ENCODE results near the gene MTSS2. TPM values are rescaled to one million over a fixed set of nuclear protein-coding genes. Genes with fewer than 3 reads are reported as not detected.

Gene MTSS2
- total RNA-seq, 5 donors from 2014 or later (not counting 1 experiment from before 2014, with no cell fraction given) = 2.2 to 7.1 (median 5.1) TPM

GRCh38 chr16:70663524-70664324 lies 22.1 kb downstream of the MTSS2 start:
- no peaks in the 10 kb centered on the region for H3K4me1 Mint-ChIP-seq
- ChIA-PET POLR2A (no interaction called here), CTCF (no interaction called here)
- H3K27ac Mint-ChIP-seq = no peak overlapping the region
- H3K9me3 ChIP-seq = no peaks in the 10 kb centered on the region
- DNase-seq (no peak), ATAC-seq (replicated peaks in 1 of 4) (no peak)
- H3K36me3 ChIP-seq (ENCODE audit: control insufficient read depth in 2 of 2, extremely low read depth in 1 of 2, insufficient read depth in 1 of 2, low read length in 1 of 2) = peaks cover 0 to 8% of the 10 kb centered on the region in 2 donors
- H3K27ac ChIP-seq (ENCODE audit: low read length) = no peak overlapping the region
- no peak overlapping the region for H3K4me3 ChIP-seq (ENCODE audit: control insufficient read depth in 1 of 2, extremely low read depth in 1 of 2, low read length in 1 of 2)
- H3K27me3 ChIP-seq (replicated peaks in 1 of 2; ENCODE audit: control insufficient read depth in 2 of 2, extremely low read depth in 1 of 2, insufficient read depth in 2 of 2, low read length in 1 of 2) = no peaks in the 10 kb centered on the region
- H3K27me3 Mint-ChIP-seq = no peaks in the 10 kb centered on the region
- no peaks in the 10 kb centered on the region for H3K9me3 Mint-ChIP-seq
- H3K4me1 ChIP-seq (ENCODE audit: control insufficient read depth in 1 of 2, extremely low read depth in 1 of 2, insufficient read depth in 2 of 2, low read length in 2 of 2) = peaks cover 0 to 3% of the 10 kb centered on the region in 2 experiments
- H3K4me3 Mint-ChIP-seq = no peak overlapping the region
- WGBS (ENCODE audit: insufficient coverage) = 92% methylated on average over 45 of the region's 56 CpGs
- H3K36me3 Mint-ChIP-seq = peaks cover 11% of the 10 kb centered on the region

- CTCF ChIA-PET = no interaction called here
Measured at GRCh38 chr16:70662991-70663523, 22.8 kb downstream of the MTSS2 start.

GRCh38 chr16:70661918-70662641 lies 23.8 kb downstream of the MTSS2 start:
- H3K27ac ChIP-seq (ENCODE audit: low read length) = no peak overlapping the region
- no peak overlapping the region for H3K4me3 ChIP-seq (ENCODE audit: control insufficient read depth in 1 of 2, extremely low read depth in 1 of 2, low read length in 1 of 2)
- no peak for DNase-seq
- H3K27me3 Mint-ChIP-seq = no peaks in the 10 kb centered on the region
- 83% methylated on average over 21 of the region's 21 CpGs for WGBS (ENCODE audit: insufficient coverage)
- CTCF ChIA-PET = no interaction called here
- H3K9me3 ChIP-seq = no peaks in the 10 kb centered on the region
- no peaks in the 10 kb centered on the region for H3K9me3 Mint-ChIP-seq
- H3K4me3 Mint-ChIP-seq = no peak overlapping the region
- POLR2A ChIA-PET = interaction anchor here in 1 of 2 donors (0.7 kb wide), 1 partner anchor 276 kb away, joined by 3 read pairs; no protein-coding TSS in a partner anchor
- peaks cover 10% of the 10 kb centered on the region for H3K36me3 Mint-ChIP-seq
- H3K27me3 ChIP-seq (replicated peaks in 1 of 2; ENCODE audit: control insufficient read depth in 2 of 2, extremely low read depth in 1 of 2, insufficient read depth in 2 of 2, low read length in 1 of 2) = no peaks in the 10 kb centered on the region
- H3K36me3 ChIP-seq (ENCODE audit: control insufficient read depth in 2 of 2, extremely low read depth in 1 of 2, insufficient read depth in 1 of 2, low read length in 1 of 2) = peaks cover 0 to 8% of the 10 kb centered on the region in 2 donors
- H3K4me1 ChIP-seq (ENCODE audit: control insufficient read depth in 1 of 2, extremely low read depth in 1 of 2, insufficient read depth in 2 of 2, low read length in 2 of 2) = peaks cover 0 to 3% of the 10 kb centered on the region in 2 experiments
- H3K4me1 Mint-ChIP-seq = no peaks in the 10 kb centered on the region
- no peak for ATAC-seq (replicated peaks in 1 of 4)
- no peak overlapping the region for H3K27ac Mint-ChIP-seq

More at GRCh38 chr16:70662991-70663523, 22.8 kb downstream of the MTSS2 start:
- Histone ChIP-seq H3K4me1 (ENCODE audit: control insufficient read depth in 1 of 2, extremely low read depth in 1 of 2, insufficient read depth in 2 of 2, low read length in 2 of 2) (peaks cover 0 to 3% of the 10 kb centered on the region in 2 experiments), H3K27ac (ENCODE audit: low read length) (no peak overlapping the region), H3K4me3 (ENCODE audit: control insufficient read depth in 1 of 2, extremely low read depth in 1 of 2, low read length in 1 of 2) (no peak overlapping the region), H3K27me3 (replicated peaks in 1 of 2; ENCODE audit: control insufficient read depth in 2 of 2, extremely low read depth in 1 of 2, insufficient read depth in 2 of 2, low read length in 1 of 2) (no peaks in the 10 kb centered on the region), H3K9me3 (no peaks in the 10 kb centered on the region), H3K36me3 (ENCODE audit: control insufficient read depth in 2 of 2, extremely low read depth in 1 of 2, insufficient read depth in 1 of 2, low read length in 1 of 2) (peaks cover 0 to 8% of the 10 kb centered on the region in 2 donors)
- Mint-ChIP-seq H3K4me1 (no peaks in the 10 kb centered on the region), H3K27ac (no peak overlapping the region), H3K9me3 (no peaks in the 10 kb centered on the region), H3K4me3 (no peak overlapping the region), H3K36me3 (peaks cover 10% of the 10 kb centered on the region), H3K27me3 (no peaks in the 10 kb centered on the region)
- POLR2A ChIA-PET = no interaction called here
- ATAC-seq (replicated peaks in 1 of 4) (no peak), DNase-seq (no peak)
- WGBS (ENCODE audit: insufficient coverage) = 87% methylated on average over 6 of the region's 13 CpGs

GRCh38 chr16:70661534-70661917 lies 24.3 kb downstream of the MTSS2 start:
- Histone ChIP-seq H3K4me3 (ENCODE audit: control insufficient read depth in 1 of 2, extremely low read depth in 1 of 2, low read length in 1 of 2) (no peak overlapping the region), H3K27ac (ENCODE audit: low read length) (no peak overlapping the region), H3K36me3 (ENCODE audit: control insufficient read depth in 2 of 2, extremely low read depth in 1 of 2, insufficient read depth in 1 of 2, low read length in 1 of 2) (peaks cover 0 to 8% of the 10 kb centered on the region in 2 donors), H3K4me1 (ENCODE audit: control insufficient read depth in 1 of 2, extremely low read depth in 1 of 2, insufficient read depth in 2 of 2, low read length in 2 of 2) (peaks cover 0 to 3% of the 10 kb centered on the region in 2 experiments), H3K9me3 (no peaks in the 10 kb centered on the region), H3K27me3 (replicated peaks in 1 of 2; ENCODE audit: control insufficient read depth in 2 of 2, extremely low read depth in 1 of 2, insufficient read depth in 2 of 2, low read length in 1 of 2) (no peaks in the 10 kb centered on the region)
- DNase-seq (no peak), ATAC-seq (replicated peaks in 1 of 4) (no peak)
- Mint-ChIP-seq H3K4me3 (no peak overlapping the region), H3K27me3 (no peaks in the 10 kb centered on the region), H3K36me3 (peaks cover 7% of the 10 kb centered on the region), H3K4me1 (no peaks in the 10 kb centered on the region), H3K9me3 (no peaks in the 10 kb centered on the region), H3K27ac (no peak overlapping the region)
- POLR2A ChIA-PET = interaction anchor here in 1 of 2 donors (0.7 kb wide), 1 partner anchor 275 kb away, joined by 3 read pairs; no protein-coding TSS in a partner anchor
- WGBS (ENCODE audit: insufficient coverage) = 81% methylated on average over 9 of the region's 17 CpGs
- CTCF ChIA-PET = no interaction called here

- Histone ChIP-seq H3K9me3 (no peaks in the 10 kb centered on the region), H3K27ac (ENCODE audit: low read length) (no peak overlapping the region), H3K36me3 (ENCODE audit: control insufficient read depth in 2 of 2, extremely low read depth in 1 of 2, insufficient read depth in 1 of 2, low read length in 1 of 2) (peaks cover 0 to 8% of the 10 kb centered on the region in 2 donors), H3K4me3 (ENCODE audit: control insufficient read depth in 1 of 2, extremely low read depth in 1 of 2, low read length in 1 of 2) (no peak overlapping the region), H3K27me3 (replicated peaks in 1 of 2; ENCODE audit: control insufficient read depth in 2 of 2, extremely low read depth in 1 of 2, insufficient read depth in 2 of 2, low read length in 1 of 2) (no peaks in the 10 kb centered on the region), H3K4me1 (ENCODE audit: control insufficient read depth in 1 of 2, extremely low read depth in 1 of 2, insufficient read depth in 2 of 2, low read length in 2 of 2) (peaks cover 0 to 3% of the 10 kb centered on the region in 2 experiments)
- no peak overlapping the region for H3K4me3 Mint-ChIP-seq
- H3K9me3 Mint-ChIP-seq = no peaks in the 10 kb centered on the region
- H3K36me3 Mint-ChIP-seq = peaks cover 2% of the 10 kb centered on the region
- CTCF ChIA-PET = no interaction called here
- POLR2A ChIA-PET = no interaction called here
- DNase-seq (no peak), ATAC-seq (replicated peaks in 1 of 4) (no peak)
- H3K27ac Mint-ChIP-seq = no peak overlapping the region
- no peaks in the 10 kb centered on the region for H3K27me3 Mint-ChIP-seq
- no peaks in the 10 kb centered on the region for H3K4me1 Mint-ChIP-seq
- 60% methylated on average over 1 of the region's 7 CpGs for WGBS (ENCODE audit: insufficient coverage)
Measured at GRCh38 chr16:70660672-70661350, 25.0 kb downstream of the MTSS2 start.

GRCh38 chr16:70659953-70660671 lies 25.7 kb downstream of the MTSS2 start:
- ChIA-PET CTCF (no interaction called here), POLR2A (no interaction called here)
- Histone ChIP-seq H3K4me1 (ENCODE audit: control insufficient read depth in 1 of 2, extremely low read depth in 1 of 2, insufficient read depth in 2 of 2, low read length in 2 of 2) (peaks cover 0 to 3% of the 10 kb centered on the region in 2 experiments), H3K27ac (ENCODE audit: low read length) (no peak overlapping the region), H3K27me3 (replicated peaks in 1 of 2; ENCODE audit: control insufficient read depth in 2 of 2, extremely low read depth in 1 of 2, insufficient read depth in 2 of 2, low read length in 1 of 2) (no peaks in the 10 kb centered on the region), H3K9me3 (no peaks in the 10 kb centered on the region), H3K4me3 (ENCODE audit: control insufficient read depth in 1 of 2, extremely low read depth in 1 of 2, low read length in 1 of 2) (no peak overlapping the region), H3K36me3 (ENCODE audit: control insufficient read depth in 2 of 2, extremely low read depth in 1 of 2, insufficient read depth in 1 of 2, low read length in 1 of 2) (peaks cover 0 to 6% of the 10 kb centered on the region in 2 donors)
- DNase-seq (no peak), ATAC-seq (replicated peaks in 1 of 4) (no peak)
- H3K36me3 Mint-ChIP-seq = no peaks in the 10 kb centered on the region
- no peak overlapping the region for H3K27ac Mint-ChIP-seq
- H3K4me1 Mint-ChIP-seq = no peaks in the 10 kb centered on the region
- H3K27me3 Mint-ChIP-seq = no peaks in the 10 kb centered on the region
- 85% methylated on average over 15 of the region's 16 CpGs for WGBS (ENCODE audit: insufficient coverage)
- H3K9me3 Mint-ChIP-seq = no peaks in the 10 kb centered on the region
- H3K4me3 Mint-ChIP-seq = no peak overlapping the region

Data from T-cell (primary cell).